T-helper 22 cell (primary cell): ENCODE results near the gene ZSCAN5A.
"Not testable (repeated sequence)": the region's sequence is repeated elsewhere in the genome, so short reads cannot be mapped to it uniquely, and the experiment has no call there.

Source experiments
- DNase-seq: peaks from one replicate; pipeline ENCODE4 v3.0.0-alpha.2; 2020; ENCODE audit warnings: low read depth

The ZSCAN5A gene

GRCh38 chr19:56314381-56315076 is at the start of gene ZSCAN5A:
Gene ZSCAN5A (minus strand): TSS chr19:56314839. CDS start chr19:56225046, 89,793 bp downstream.
- peak; percentile 96 for DNase-seq

- no peak for DNase-seq
Measured at GRCh38 chr19:56360841-56361240, 46.2 kb upstream of the ZSCAN5A start.

- DNase-seq = no peak
Measured at GRCh38 chr19:56356944-56357343, 42.3 kb upstream of the ZSCAN5A start.

GRCh38 chr19:56355517-56355916 is 40.9 kb upstream of the ZSCAN5A start:
- DNase-seq = no peak

- no peak for DNase-seq
Measured at GRCh38 chr19:56351208-56351607, 36.6 kb upstream of the ZSCAN5A start.

- no peak for DNase-seq
Measured at GRCh38 chr19:56350416-56351045, 35.9 kb upstream of the ZSCAN5A start.

- DNase-seq = no peak
Measured at GRCh38 chr19:56348289-56348877, 33.7 kb upstream of the ZSCAN5A start.

- no peak for DNase-seq
Measured at GRCh38 chr19:56347163-56347778, 32.6 kb upstream of the ZSCAN5A start.

- DNase-seq = no peak
Measured at GRCh38 chr19:56341948-56342347, 27.3 kb upstream of the ZSCAN5A start.

- DNase-seq = not testable (repeated sequence)
Measured at GRCh38 chr19:56339031-56339430, 24.4 kb upstream of the ZSCAN5A start.

GRCh38 chr19:56337077-56337476 is 22.4 kb upstream of the ZSCAN5A start:
- not testable (repeated sequence) for DNase-seq

GRCh38 chr19:56335371-56335770 is 20.7 kb upstream of the ZSCAN5A start:
- DNase-seq = not testable (repeated sequence)

- DNase-seq = no peak
Measured at GRCh38 chr19:56333506-56333905, 18.9 kb upstream of the ZSCAN5A start.

- no peak for DNase-seq
Measured at GRCh38 chr19:56332695-56333094, 18.1 kb upstream of the ZSCAN5A start.

GRCh38 chr19:56324436-56324835 is 9.8 kb upstream of the ZSCAN5A start:
- no peak for DNase-seq

- DNase-seq = no peak
Measured at GRCh38 chr19:56321989-56322440, 7.4 kb upstream of the ZSCAN5A start.

GRCh38 chr19:56321254-56321988 is 6.8 kb upstream of the ZSCAN5A start:
- no peak for DNase-seq

- DNase-seq = no peak
Measured at GRCh38 chr19:56319991-56320390, 5.4 kb upstream of the ZSCAN5A start.

GRCh38 chr19:56317749-56318148 is 3.1 kb upstream of the ZSCAN5A start:
- no peak for DNase-seq

- no peak for DNase-seq
Measured at GRCh38 chr19:56316728-56317127, 2.1 kb upstream of the ZSCAN5A start.

GRCh38 chr19:56315077-56315828 is 614 bp upstream of the ZSCAN5A start:
- DNase-seq = peak; percentile 87
